CD8-positive, alpha-beta memory T cell (primary cell): ENCODE results near the gene GOLGA1. TPM values are rescaled to one million over a fixed set of nuclear protein-coding genes. Genes with fewer than 3 reads are reported as not detected.

Experiments
- CTCF ChIA-PET: fragments of 350-600 bp; sonication (Branson Sonifier 250); formaldehyde crosslinking; loops from one replicate; lab custom pipeline; 2021; ENCODE audit warnings: antibody characterized with exemption; lab: Charles Lee
- POLR2A ChIA-PET: fragments of 350-600 bp; sonication (Branson Sonifier 250); formaldehyde crosslinking; loops from one replicate; lab custom pipeline; 2021; ENCODE audit warnings: antibody characterized with exemption; lab: Charles Lee
- DNase-seq, 5 donors: peaks; one replicate each; pipeline versions ENCODE4 v3.0.0 to v3.0.0-alpha.2; 2020 to 2022; ENCODE audit warnings: mixed read lengths in 1 of 5
- H3K27ac ChIP-seq: one replicate; pipeline ENCODE4 v1.7.0; 2013; ENCODE audit warnings: low read depth, mild to moderate bottlenecking, low read length, moderate library complexity
- H3K27me3 ChIP-seq: 2 replicates; pipeline ENCODE4 v1.7.0; 2013; ENCODE audit warnings: low read length, mild to moderate bottlenecking; ENCODE audit not compliant: insufficient read depth, poor library complexity, severe bottlenecking
- H3K36me3 ChIP-seq: 2 replicates; pipeline ENCODE4 v1.7.0; 2013; ENCODE audit warnings: mild to moderate bottlenecking, low read length, moderate library complexity; ENCODE audit not compliant: insufficient read depth
- H3K4me1 ChIP-seq: 2 replicates; pipeline ENCODE4 v1.7.0; 2013; ENCODE audit warnings: mild to moderate bottlenecking, low read length, moderate library complexity; ENCODE audit not compliant: insufficient read depth
- H3K4me3 ChIP-seq: 2 replicates; pipeline ENCODE4 v1.7.0; 2013; ENCODE audit warnings: mild to moderate bottlenecking, low read length
- H3K9me3 ChIP-seq: 2 replicates; pipeline ENCODE4 v1.7.0; 2013; ENCODE audit warnings: mild to moderate bottlenecking, low read length
- H3K27ac Mint-ChIP-seq, 8 donors: one replicate each; pipeline ENCODE4 v1.8.0; 2020 to 2021; ENCODE audit warnings: mixed read lengths in 8 of 8, mild to moderate bottlenecking in 6 of 8, inconsistent platforms in 3 of 8, moderate library complexity in 3 of 8
- H3K27me3 Mint-ChIP-seq, 2 donors: one replicate each; pipeline ENCODE4 v1.8.0; 2020 to 2021; ENCODE audit warnings: mixed read lengths in 2 of 2, mild to moderate bottlenecking in 1 of 2, moderate library complexity in 1 of 2
- H3K36me3 Mint-ChIP-seq, 3 donors: one replicate each; pipeline ENCODE4 v1.8.0; 2020 to 2021; ENCODE audit warnings: mixed read lengths in 3 of 3, inconsistent platforms in 1 of 3, mild to moderate bottlenecking in 1 of 3
- H3K4me1 Mint-ChIP-seq, 3 donors: one replicate each; pipeline ENCODE4 v1.8.0; 2020 to 2021; ENCODE audit warnings: mixed read lengths in 3 of 3, inconsistent platforms in 1 of 3, mild to moderate bottlenecking in 1 of 3
- H3K4me3 Mint-ChIP-seq, 7 donors: one replicate each; pipeline ENCODE4 v1.8.0; 2020 to 2021; ENCODE audit warnings: mixed read lengths in 7 of 7, mild to moderate bottlenecking in 6 of 7, moderate library complexity in 4 of 7, inconsistent platforms in 2 of 7
- H3K9me3 Mint-ChIP-seq, 5 donors: one replicate each; pipeline ENCODE4 v1.8.0; 2020 to 2022; ENCODE audit warnings: mixed read lengths in 5 of 5, mild to moderate bottlenecking in 3 of 5, moderate library complexity in 2 of 5, inconsistent platforms in 1 of 5
- polyA plus RNA-seq: library from polyadenylated mRNA; unstranded; fragments of 300-500 nt; fragmentation: Illumina TruSeq; gene quantifications from one replicate; pipeline ENCODE4 v1.2.3, GENCODE V29; 2021
- total RNA-seq, 2 experiments: library from RNA; stranded (reverse); gene quantifications; one replicate each; pipeline ENCODE4 v1.2.3, GENCODE V29; 2021

GOLGA1 gene
- total and polyA plus RNA-seq, 3 experiments from 2014 or later, result 8.5 to 21.1 (median 17.1) TPM

- peak overlapping the region in 3 of 8 donors; percentile 33 to 58 (median 46) for H3K27ac Mint-ChIP-seq
- Histone ChIP-seq H3K27me3 (no peaks in the 10 kb centered on the region), H3K4me3 (no peak overlapping the region), H3K27ac (no peak overlapping the region), H3K9me3 (no peaks in the 10 kb centered on the region), H3K4me1 (peaks cover 6% of the 10 kb centered on the region), H3K36me3 (peaks cover 38% of the 10 kb centered on the region)
- no peaks in the 10 kb centered on the region for H3K27me3 Mint-ChIP-seq
- POLR2A ChIA-PET, result no interaction called here
- peaks cover 0 to 83% (median 25%) of the 10 kb centered on the region in 3 donors for H3K36me3 Mint-ChIP-seq
- no peak overlapping the region for H3K4me3 Mint-ChIP-seq
- peaks cover 7 to 31% (median 7%) of the 10 kb centered on the region in 3 donors for H3K4me1 Mint-ChIP-seq
- CTCF ChIA-PET, result interaction anchor here (1.2 to 2.0 kb wide), 2 partner anchors 13 to 27 kb away, joined by 4 to 5 read pairs; partner anchors contain the start of gene WDR38
- DNase-seq, result no peak
- no peaks in the 10 kb centered on the region for H3K9me3 Mint-ChIP-seq
Measured at GRCh38 chr9:124880501-124880900, 60.4 kb downstream of the GOLGA1 start.

- Histone ChIP-seq H3K9me3 (no peaks in the 10 kb centered on the region), H3K27me3 (no peaks in the 10 kb centered on the region), H3K27ac (no peak overlapping the region), H3K36me3 (peaks cover 48% of the 10 kb centered on the region), H3K4me3 (no peak overlapping the region), H3K4me1 (peaks cover 12% of the 10 kb centered on the region)
- CTCF ChIA-PET, result interaction anchor here (2.0 kb wide), 1 partner anchor 15 kb away, joined by 5 read pairs; no protein-coding TSS in a partner anchor
- Mint-ChIP-seq H3K27ac (peak overlapping the region in 3 of 8 donors; percentile 24 to 52 (median 45)), H3K4me1 (peaks cover 12 to 41% (median 16%) of the 10 kb centered on the region in 3 donors), H3K27me3 (no peaks in the 10 kb centered on the region), H3K4me3 (no peak overlapping the region), H3K9me3 (no peaks in the 10 kb centered on the region), H3K36me3 (peaks cover 0 to 85% (median 22%) of the 10 kb centered on the region in 3 donors)
- DNase-seq, result no peak
- POLR2A ChIA-PET, result no interaction called here
Measured at GRCh38 chr9:124879226-124879625, 61.7 kb downstream of the GOLGA1 start.

GRCh38 chr9:124878518-124878917, 62.4 kb downstream of the GOLGA1 start:
- peaks cover under 1 to 87% (median 22%) of the 10 kb centered on the region in 3 donors for H3K36me3 Mint-ChIP-seq
- H3K9me3 Mint-ChIP-seq, result no peaks in the 10 kb centered on the region
- peak overlapping the region in 4 of 8 donors; percentile 23 to 65 (median 59) for H3K27ac Mint-ChIP-seq
- ChIA-PET POLR2A (interaction anchor here (0.5 kb wide), 1 partner anchor 23 kb away, joined by 3 read pairs; no protein-coding TSS in a partner anchor), CTCF (interaction anchor here (2.0 kb wide), 1 partner anchor 15 kb away, joined by 5 read pairs; no protein-coding TSS in a partner anchor)
- Histone ChIP-seq H3K4me1 (peaks cover 19% of the 10 kb centered on the region), H3K27ac (no peak overlapping the region), H3K9me3 (no peaks in the 10 kb centered on the region), H3K4me3 (no peak overlapping the region), H3K36me3 (peaks cover 55% of the 10 kb centered on the region), H3K27me3 (no peaks in the 10 kb centered on the region)
- H3K4me3 Mint-ChIP-seq, result no peak overlapping the region
- H3K27me3 Mint-ChIP-seq, result no peaks in the 10 kb centered on the region
- no peak for DNase-seq
- H3K4me1 Mint-ChIP-seq, result peaks cover 19 to 48% (median 23%) of the 10 kb centered on the region in 3 donors

GRCh38 chr9:124878021-124878420, 62.9 kb downstream of the GOLGA1 start:
- H3K27ac Mint-ChIP-seq, result peak overlapping the region in 4 of 8 donors; percentile 9 to 64 (median 38)
- H3K27ac ChIP-seq, result no peak overlapping the region
- POLR2A ChIA-PET, result interaction anchor here (0.5 kb wide), 1 partner anchor 24 kb away, joined by 3 read pairs; no protein-coding TSS in a partner anchor
- no peaks in the 10 kb centered on the region for H3K27me3 ChIP-seq
- CTCF ChIA-PET, result no interaction called here
- peaks cover 59% of the 10 kb centered on the region for H3K36me3 ChIP-seq
- no peaks in the 10 kb centered on the region for H3K27me3 Mint-ChIP-seq
- H3K36me3 Mint-ChIP-seq, result peaks cover 5 to 91% (median 26%) of the 10 kb centered on the region in 3 donors
- H3K9me3 ChIP-seq, result no peaks in the 10 kb centered on the region
- H3K4me3 Mint-ChIP-seq, result no peak overlapping the region
- H3K4me1 Mint-ChIP-seq, result peaks cover 24 to 53% (median 28%) of the 10 kb centered on the region in 3 donors
- peaks cover 24% of the 10 kb centered on the region for H3K4me1 ChIP-seq
- DNase-seq, result no peak
- H3K4me3 ChIP-seq, result no peak overlapping the region
- H3K9me3 Mint-ChIP-seq, result no peaks in the 10 kb centered on the region

- peaks cover 33 to 61% (median 36%) of the 10 kb centered on the region in 3 donors for H3K4me1 Mint-ChIP-seq
- DNase-seq, result no peak
- Histone ChIP-seq H3K27ac (no peak overlapping the region), H3K36me3 (peaks cover 61% of the 10 kb centered on the region), H3K4me1 (peaks cover 32% of the 10 kb centered on the region), H3K27me3 (no peaks in the 10 kb centered on the region), H3K4me3 (no peak overlapping the region), H3K9me3 (no peaks in the 10 kb centered on the region)
- peak overlapping the region in 1 of 7 donors; percentile 7 for H3K4me3 Mint-ChIP-seq
- H3K36me3 Mint-ChIP-seq, result peaks cover 6 to 91% (median 27%) of the 10 kb centered on the region in 3 donors
- CTCF ChIA-PET, result interaction anchor here (1.2 kb wide), 2 partner anchors 13 to 24 kb away, joined by 3 read pairs; partner anchors contain the start of gene WDR38
- H3K27ac Mint-ChIP-seq, result peak overlapping the region in 6 of 8 donors; percentile 43 to 84 (median 58)
- no peaks in the 10 kb centered on the region for H3K27me3 Mint-ChIP-seq
- POLR2A ChIA-PET, result no interaction called here
- H3K9me3 Mint-ChIP-seq, result no peaks in the 10 kb centered on the region
Measured at GRCh38 chr9:124877021-124877782, 63.7 kb downstream of the GOLGA1 start.

GRCh38 chr9:124875501-124875900, 65.4 kb downstream of the GOLGA1 start:
- H3K27me3 ChIP-seq, result no peaks in the 10 kb centered on the region
- H3K27ac Mint-ChIP-seq, result peak overlapping the region in 6 of 8 donors; percentile 24 to 91 (median 73)
- H3K4me3 ChIP-seq, result no peak overlapping the region
- no peak overlapping the region for H3K27ac ChIP-seq
- H3K4me1 ChIP-seq, result peaks cover 43% of the 10 kb centered on the region
- H3K4me3 Mint-ChIP-seq, result no peak overlapping the region
- H3K36me3 ChIP-seq, result peaks cover 58% of the 10 kb centered on the region
- ChIA-PET CTCF (interaction anchor here (1.1 to 4.3 kb wide), 3 partner anchors 16 to 103 kb away, joined by 3 to 18 read pairs (median 3); partner anchors contain the start of gene WDR38), POLR2A (interaction anchor here (1.0 kb wide), 1 partner anchor 13 kb away, joined by 3 read pairs; the partner anchor contains the start of gene ARPC5L)
- H3K9me3 Mint-ChIP-seq, result no peaks in the 10 kb centered on the region
- H3K4me1 Mint-ChIP-seq, result peaks cover 50 to 67% (median 50%) of the 10 kb centered on the region in 3 donors
- no peaks in the 10 kb centered on the region for H3K27me3 Mint-ChIP-seq
- H3K9me3 ChIP-seq, result no peaks in the 10 kb centered on the region
- H3K36me3 Mint-ChIP-seq, result peaks cover 6 to 85% (median 26%) of the 10 kb centered on the region in 3 donors
- no peak for DNase-seq

GRCh38 chr9:124873664-124874063, 67.2 kb downstream of the GOLGA1 start:
- POLR2A ChIA-PET, result interaction anchor here (0.6 to 1.7 kb wide), 2 partner anchors 12 to 208 kb away, joined by 3 to 13 read pairs; partner anchors contain the start of genes ARPC5L and RPL35
- Mint-ChIP-seq H3K36me3 (peaks cover 6 to 75% (median 22%) of the 10 kb centered on the region in 3 donors), H3K27me3 (peaks cover 0 to 1% of the 10 kb centered on the region in 2 donors), H3K27ac (peak overlapping the region; percentile 88 to 99 (median 96)), H3K4me3 (peak overlapping the region; percentile 45 to 97 (median 91)), H3K9me3 (no peaks in the 10 kb centered on the region), H3K4me1 (peaks cover 56 to 70% (median 56%) of the 10 kb centered on the region in 3 donors)
- peaks cover 46% of the 10 kb centered on the region for H3K4me1 ChIP-seq
- peak in 4 of 5 donors; percentile 50 to 78 (median 56) for DNase-seq
- no peaks in the 10 kb centered on the region for H3K27me3 ChIP-seq
- CTCF ChIA-PET, result interaction anchor here (0.9 to 4.3 kb wide), 5 partner anchors 11 to 22 kb away, joined by 3 to 18 read pairs (median 4); partner anchors contain the start of gene WDR38
- peaks cover 52% of the 10 kb centered on the region for H3K36me3 ChIP-seq
- peak overlapping the region; percentile 12 for H3K27ac ChIP-seq
- H3K4me3 ChIP-seq, result no peak overlapping the region
- H3K9me3 ChIP-seq, result no peaks in the 10 kb centered on the region
